A673 (cell line): ENCODE measurements around the gene LPIN3. TPM values are rescaled to one million over a fixed set of nuclear protein-coding genes. Genes with fewer than 3 reads are reported as not detected.

Experiments
- BruUV-seq: library from RNA; stranded (reverse); fragments of 400-500 nt; replicated peaks from 2 replicates; lab custom pipeline; 2021; lab: Mats Ljungman, UMichigan
- CTCF ChIA-PET: fragments of 300-600 bp; sonication (Branson Sonifier 250); formaldehyde crosslinking; loops from one replicate; lab custom pipeline; 2022; ENCODE audit warnings: antibody characterized with exemption; lab: Charles Lee
- POLR2A ChIA-PET: fragments of 300-600 bp; sonication (Branson Sonifier 250); formaldehyde crosslinking; loops from one replicate; lab custom pipeline; 2022; ENCODE audit warnings: antibody characterized with exemption; ENCODE audit not compliant: low non-redundant PET; lab: Charles Lee
- DNase-seq: peaks from one replicate; pipeline ENCODE4 v3.0.0-alpha.2; 2015; ENCODE audit warnings: low spot score
- H3K27ac ChIP-seq: fragments of 200-600 bp; sonication (generic); 2 replicates; pipeline ENCODE4 v1.5.1; 2016; ENCODE audit warnings: mixed run types, low read depth, mild to moderate bottlenecking, mixed read lengths, antibody characterized with exemption, low read length; ENCODE audit not compliant: poor library complexity, severe bottlenecking
- H3K27me3 ChIP-seq: fragments of 200-600 bp; sonication (generic); replicated peaks from 2 replicates; pipeline ENCODE4 v1.6.1; 2017; ENCODE audit warnings: mixed run types, low read depth, mild to moderate bottlenecking, mixed read lengths, antibody characterized with exemption, low read length; ENCODE audit not compliant: insufficient read depth, poor library complexity
- H3K36me3 ChIP-seq: fragments of 200-600 bp; sonication (generic); 2 replicates; pipeline ENCODE4 v1.6.1; 2016; ENCODE audit warnings: mixed run types, mild to moderate bottlenecking, mixed read lengths, antibody characterized with exemption, low read length; ENCODE audit not compliant: insufficient read depth, poor library complexity, severe bottlenecking
- H3K4me1 ChIP-seq: fragments of 200-600 bp; sonication (generic); 2 replicates; pipeline ENCODE4 v1.6.1; 2017; ENCODE audit warnings: mixed run types, mild to moderate bottlenecking, mixed read lengths, antibody characterized with exemption, low read length; ENCODE audit not compliant: insufficient read depth, poor library complexity, severe bottlenecking
- H3K4me3 ChIP-seq: fragments of 200-600 bp; sonication (generic); 2 replicates; pipeline ENCODE4 v1.5.1; 2016; ENCODE audit warnings: low read depth, mixed run types, mild to moderate bottlenecking, mixed read lengths, low read length; ENCODE audit not compliant: poor library complexity, severe bottlenecking
- H3K9me3 ChIP-seq: fragments of 200-600 bp; sonication (generic); 2 replicates; pipeline ENCODE4 v1.6.1; 2016; ENCODE audit warnings: mixed run types, low read depth, mild to moderate bottlenecking, mixed read lengths, antibody characterized with exemption, low read length; ENCODE audit not compliant: poor library complexity, severe bottlenecking
- EZH2 ChIP-seq: fragments of 200-600 bp; sonication (generic); IDR thresholded peaks from 2 replicates; pipeline ENCODE4 v1.6.1; 2017; ENCODE audit warnings: borderline replicate concordance, low read depth, mild to moderate bottlenecking, mixed read lengths, antibody characterized with exemption, low read length; ENCODE audit not compliant: poor library complexity, severe bottlenecking
- intact Hi-C: fragments of 100-400 bp; cut with micrococcal nuclease; formaldehyde crosslinking; loops from one replicate; pipeline ENCODE4 v1.10.0; 2022; ENCODE audit not compliant: unreplicated experiment
- total RNA-seq: library from RNA; stranded (reverse); gene quantifications from 2 replicates; pipeline ENCODE4 v1.2.3, GENCODE V29; 2021
- TF ChIP-seq, protein P1 (sequence below): fragments of 300-800, 200-600 bp; sonication (generic); conservative IDR thresholded peaks from 2 replicates; pipeline ENCODE4 v1.5.1; 2017; ENCODE audit warnings: low read depth, mild to moderate bottlenecking, antibody characterized with exemption, low read length, moderate library complexity, mixed read lengths

The LPIN3 gene
- total RNA-seq, 1 experiment from 2014 or later = 1.3 TPM

DNA sequence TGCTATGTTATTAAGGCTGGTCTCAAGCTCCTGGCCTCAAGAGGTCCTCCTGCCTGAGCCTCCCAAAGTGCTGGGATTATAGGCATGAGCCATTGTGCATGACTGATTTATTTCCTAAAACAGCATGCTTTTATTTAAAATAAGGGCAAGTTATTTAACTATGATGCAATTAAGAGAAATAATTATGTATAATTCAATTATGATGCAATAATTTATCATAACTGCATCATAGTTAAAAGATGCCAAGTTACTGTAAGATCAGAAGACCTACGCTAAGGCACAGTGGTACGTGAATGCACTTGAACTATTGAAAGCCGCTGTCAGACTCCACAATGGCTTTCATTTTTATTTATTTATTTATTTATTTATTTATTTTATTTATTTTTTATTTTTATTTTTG lies 50.3 kb downstream of the LPIN3 start:
- no peak overlapping the region for H3K4me3 ChIP-seq
- no peaks in the 10 kb centered on the region for H3K4me1 ChIP-seq
- no peak for DNase-seq
- no peaks in the 10 kb centered on the region for H3K9me3 ChIP-seq
- intact Hi-C loops = no loop called here
- no peaks in the 10 kb centered on the region for H3K27me3 ChIP-seq
- TF ChIP-seq EZH2 = no peak
- TF ChIP-seq, protein P1, sequence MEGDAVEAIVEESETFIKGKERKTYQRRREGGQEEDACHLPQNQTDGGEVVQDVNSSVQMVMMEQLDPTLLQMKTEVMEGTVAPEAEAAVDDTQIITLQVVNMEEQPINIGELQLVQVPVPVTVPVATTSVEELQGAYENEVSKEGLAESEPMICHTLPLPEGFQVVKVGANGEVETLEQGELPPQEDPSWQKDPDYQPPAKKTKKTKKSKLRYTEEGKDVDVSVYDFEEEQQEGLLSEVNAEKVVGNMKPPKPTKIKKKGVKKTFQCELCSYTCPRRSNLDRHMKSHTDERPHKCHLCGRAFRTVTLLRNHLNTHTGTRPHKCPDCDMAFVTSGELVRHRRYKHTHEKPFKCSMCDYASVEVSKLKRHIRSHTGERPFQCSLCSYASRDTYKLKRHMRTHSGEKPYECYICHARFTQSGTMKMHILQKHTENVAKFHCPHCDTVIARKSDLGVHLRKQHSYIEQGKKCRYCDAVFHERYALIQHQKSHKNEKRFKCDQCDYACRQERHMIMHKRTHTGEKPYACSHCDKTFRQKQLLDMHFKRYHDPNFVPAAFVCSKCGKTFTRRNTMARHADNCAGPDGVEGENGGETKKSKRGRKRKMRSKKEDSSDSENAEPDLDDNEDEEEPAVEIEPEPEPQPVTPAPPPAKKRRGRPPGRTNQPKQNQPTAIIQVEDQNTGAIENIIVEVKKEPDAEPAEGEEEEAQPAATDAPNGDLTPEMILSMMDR = no peak
- BruUV-seq = no TSS peak
- H3K27ac ChIP-seq = no peak overlapping the region
- H3K36me3 ChIP-seq = no peaks in the 10 kb centered on the region
- CTCF ChIA-PET = no interaction called here
- POLR2A ChIA-PET = interaction anchor here (0.6 kb wide), 1 partner anchor 1506 kb away, joined by 3 read pairs; no protein-coding TSS in a partner anchor

DNA sequence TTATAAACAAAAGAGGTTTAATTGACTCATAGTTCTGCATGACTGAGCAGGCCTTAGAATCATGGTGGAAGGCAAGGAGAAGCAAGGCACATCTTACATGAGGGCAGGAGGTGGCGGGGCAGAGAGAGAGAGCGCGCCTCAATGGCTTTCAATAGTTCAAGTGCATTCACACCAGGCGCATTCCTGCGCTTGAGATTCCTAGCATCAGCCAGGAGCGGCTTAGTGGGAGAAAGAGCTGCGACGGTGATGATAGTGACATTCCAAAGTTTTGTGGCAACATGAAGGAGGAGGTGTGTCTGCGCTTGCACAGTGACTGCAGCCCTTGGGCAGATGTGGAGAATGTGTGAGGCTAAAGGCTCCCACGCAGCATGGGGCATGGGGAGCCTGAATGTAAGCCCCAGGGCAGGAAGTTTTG lies 51.0 kb downstream of the LPIN3 start:
- no peaks in the 10 kb centered on the region for H3K27me3 ChIP-seq
- CTCF ChIA-PET = no interaction called here
- no TSS peak for BruUV-seq
- no peaks in the 10 kb centered on the region for H3K9me3 ChIP-seq
- DNase-seq = no peak
- H3K36me3 ChIP-seq = no peaks in the 10 kb centered on the region
- no peaks in the 10 kb centered on the region for H3K4me1 ChIP-seq
- POLR2A ChIA-PET = no interaction called here
- no peak for TF ChIP-seq EZH2
- TF ChIP-seq, protein P1 = no peak
- no peak overlapping the region for H3K27ac ChIP-seq
- H3K4me3 ChIP-seq = no peak overlapping the region
- intact Hi-C loops = no loop called here

DNA sequence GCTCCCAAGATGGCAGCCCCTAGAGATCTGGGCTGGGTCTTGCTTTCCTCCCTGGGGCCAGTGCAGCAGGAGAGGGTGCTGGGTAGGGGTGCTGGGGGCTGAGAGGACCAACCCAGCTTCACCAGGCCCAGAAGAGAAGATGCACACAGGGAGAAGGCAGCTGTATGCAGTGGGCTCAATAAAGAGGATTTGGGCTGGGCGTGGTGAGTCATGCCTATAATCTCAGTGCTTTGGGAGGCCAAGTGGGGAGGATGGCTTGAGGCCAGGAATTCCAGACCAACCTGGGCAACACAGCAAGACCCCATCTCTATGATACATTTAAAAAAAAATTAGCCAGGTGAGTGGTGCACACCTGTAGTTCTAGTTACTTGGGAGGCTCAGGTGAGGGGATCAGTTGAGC lies 51.7 kb downstream of the LPIN3 start:
- TF ChIP-seq, protein P1 = no peak
- TF ChIP-seq EZH2 = no peak
- DNase-seq = no peak
- Histone ChIP-seq H3K27me3 (no peaks in the 10 kb centered on the region), H3K9me3 (no peaks in the 10 kb centered on the region), H3K4me3 (no peak overlapping the region), H3K27ac (no peak overlapping the region), H3K4me1 (no peaks in the 10 kb centered on the region), H3K36me3 (no peaks in the 10 kb centered on the region)
- POLR2A ChIA-PET = no interaction called here
- BruUV-seq = no TSS peak
- intact Hi-C loops = no loop called here
- CTCF ChIA-PET = no interaction called here
